MM.1S (cell line): ENCODE data around the gene TSHZ2.

Source experiments
- CTCF ChIP-seq: fragments of 300-600 bp; sonication (generic); IDR thresholded peaks from 2 replicates; pipeline ENCODE4 v1.5.1; 2016; ENCODE audit warnings: antibody characterized with exemption, low read length, mixed read lengths
- EZH2 ChIP-seq: fragments of 300-600 bp; sonication (generic); optimal IDR thresholded peaks from 2 replicates; pipeline ENCODE3; 2017; ENCODE audit warnings: low read depth, mild to moderate bottlenecking, antibody characterized with exemption, low read length, mixed read lengths
- EZH2phosphoT487 ChIP-seq: fragments of 300-600 bp; sonication (generic); IDR thresholded peaks from 2 replicates; pipeline ENCODE4 v1.6.1; 2018; ENCODE audit warnings: antibody characterized with exemption, low read length

GRCh38 chr20:53425941-53426340 is 453.8 kb downstream of the TSHZ2 start:
- TF ChIP-seq CTCF (no peak), EZH2phosphoT487 (no peak), EZH2 (no peak)
